Measurements from ENCODE around the gene TCIRG1.

The TCIRG1 gene

DNA sequence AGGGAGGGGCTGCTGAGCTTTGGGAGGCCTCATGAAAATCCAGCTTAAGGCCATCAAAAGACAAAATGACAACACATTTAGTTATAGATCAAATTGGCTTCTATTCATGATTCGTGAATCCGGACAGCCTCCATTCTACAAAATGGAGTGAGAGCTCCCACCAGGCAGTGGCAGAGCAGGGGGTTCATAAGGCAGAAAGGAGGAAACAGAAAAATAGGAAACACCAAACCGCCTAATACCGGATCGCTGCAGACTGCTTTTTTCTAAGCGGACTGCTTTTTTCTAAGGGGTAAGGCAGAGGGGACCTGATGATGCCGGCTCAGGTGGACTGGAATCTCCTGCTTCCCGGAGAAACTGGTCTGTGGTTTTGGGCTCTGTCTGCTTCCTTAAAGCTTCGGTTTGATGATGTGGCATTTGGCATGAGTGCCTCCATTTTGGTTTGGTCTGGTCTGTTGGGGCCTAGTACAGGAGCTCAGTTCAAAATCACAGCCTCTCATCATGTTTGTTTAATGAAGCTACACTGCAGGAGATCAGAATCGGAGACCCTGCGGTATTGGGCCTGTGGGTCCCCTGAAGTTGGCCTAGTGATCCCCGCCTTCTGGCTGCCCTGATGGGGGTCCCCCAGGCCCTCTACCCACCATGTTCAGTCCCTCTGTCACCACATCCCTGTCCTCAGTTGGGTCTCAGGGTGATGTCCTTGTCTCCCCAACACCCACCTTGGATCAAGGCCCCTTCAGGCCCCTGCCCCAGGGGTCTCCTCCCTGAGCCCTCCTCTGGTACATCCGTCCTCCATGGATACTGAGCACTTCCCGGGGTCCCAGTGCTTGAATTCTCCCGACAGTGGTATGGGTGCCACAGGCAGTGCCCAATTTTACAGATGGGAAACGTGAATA lies 27.5 kb upstream of the TCIRG1 start:
- DNase-seq (ENCODE audit: low read depth), result peak; percentile 59
- peak overlapping the region; percentile 80 for H3K4me3 ChIP-seq (ENCODE audit: low read depth, low read length)
- no peak for TF ChIP-seq POLR2A (IDR thresholded peaks at IDR 0.05; ENCODE audit: extremely low read depth, insufficient read length)
- TF ChIP-seq, protein P1, sequence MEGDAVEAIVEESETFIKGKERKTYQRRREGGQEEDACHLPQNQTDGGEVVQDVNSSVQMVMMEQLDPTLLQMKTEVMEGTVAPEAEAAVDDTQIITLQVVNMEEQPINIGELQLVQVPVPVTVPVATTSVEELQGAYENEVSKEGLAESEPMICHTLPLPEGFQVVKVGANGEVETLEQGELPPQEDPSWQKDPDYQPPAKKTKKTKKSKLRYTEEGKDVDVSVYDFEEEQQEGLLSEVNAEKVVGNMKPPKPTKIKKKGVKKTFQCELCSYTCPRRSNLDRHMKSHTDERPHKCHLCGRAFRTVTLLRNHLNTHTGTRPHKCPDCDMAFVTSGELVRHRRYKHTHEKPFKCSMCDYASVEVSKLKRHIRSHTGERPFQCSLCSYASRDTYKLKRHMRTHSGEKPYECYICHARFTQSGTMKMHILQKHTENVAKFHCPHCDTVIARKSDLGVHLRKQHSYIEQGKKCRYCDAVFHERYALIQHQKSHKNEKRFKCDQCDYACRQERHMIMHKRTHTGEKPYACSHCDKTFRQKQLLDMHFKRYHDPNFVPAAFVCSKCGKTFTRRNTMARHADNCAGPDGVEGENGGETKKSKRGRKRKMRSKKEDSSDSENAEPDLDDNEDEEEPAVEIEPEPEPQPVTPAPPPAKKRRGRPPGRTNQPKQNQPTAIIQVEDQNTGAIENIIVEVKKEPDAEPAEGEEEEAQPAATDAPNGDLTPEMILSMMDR (IDR thresholded peaks at IDR 0.05; ENCODE audit: low read depth, low read length), result no peak
- TF ChIP-seq, protein P2, sequence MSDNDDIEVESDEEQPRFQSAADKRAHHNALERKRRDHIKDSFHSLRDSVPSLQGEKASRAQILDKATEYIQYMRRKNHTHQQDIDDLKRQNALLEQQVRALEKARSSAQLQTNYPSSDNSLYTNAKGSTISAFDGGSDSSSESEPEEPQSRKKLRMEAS (IDR thresholded peaks at IDR 0.05; ENCODE audit: low read depth, low read length), result no peak
- no peak for TF ChIP-seq MYC (IDR thresholded peaks at IDR 0.05; ENCODE audit: low read depth, low read length)

DNA sequence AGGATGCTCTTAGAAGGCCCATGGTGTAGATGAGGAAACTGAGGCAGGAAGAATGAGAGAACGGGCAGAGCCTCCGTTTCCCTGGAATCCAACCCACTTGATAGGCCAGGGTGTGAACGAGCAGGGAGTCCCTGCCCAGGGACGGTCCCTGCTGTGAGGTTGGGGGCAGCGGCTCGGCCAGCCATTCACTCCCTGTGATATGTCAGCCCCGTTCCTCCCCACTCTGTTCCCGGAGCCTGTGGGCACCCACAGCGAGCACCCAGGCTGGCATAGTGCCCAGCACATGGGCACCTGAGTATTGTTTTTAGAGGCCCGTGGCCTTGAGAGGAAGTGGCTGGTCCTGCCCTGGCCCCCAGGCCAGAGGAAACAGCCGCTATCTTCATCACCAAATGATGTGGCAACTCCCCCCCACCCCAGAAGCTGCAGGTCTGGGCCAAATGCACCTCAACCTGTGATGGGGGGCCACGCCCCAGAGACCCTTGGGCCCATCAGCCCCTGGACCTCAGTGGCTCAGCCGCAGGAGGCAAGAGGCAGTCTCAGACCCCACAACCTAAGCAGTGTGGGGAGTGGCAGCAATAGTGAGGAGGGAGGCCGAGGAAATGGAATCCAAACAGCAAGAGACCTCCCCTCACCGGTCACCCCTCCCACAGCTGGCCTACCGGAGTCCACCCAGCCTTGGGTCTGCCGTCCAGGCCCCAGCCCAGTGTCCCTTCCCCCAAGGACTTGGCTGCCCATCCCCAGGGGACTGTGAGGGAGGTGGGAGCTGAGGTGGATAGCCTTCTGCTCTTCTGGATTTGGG lies 26.6 kb upstream of the TCIRG1 start:
- no peak overlapping the region for H3K4me3 ChIP-seq (ENCODE audit: low read depth, low read length)
- TF ChIP-seq MYC (IDR thresholded peaks at IDR 0.05; ENCODE audit: low read depth, low read length), result no peak
- TF ChIP-seq, protein P2 (IDR thresholded peaks at IDR 0.05; ENCODE audit: low read depth, low read length), result no peak
- TF ChIP-seq, protein P1 (IDR thresholded peaks at IDR 0.05; ENCODE audit: low read depth, low read length), result no peak
- TF ChIP-seq POLR2A (IDR thresholded peaks at IDR 0.05; ENCODE audit: extremely low read depth, insufficient read length), result no peak
- no peak for DNase-seq (ENCODE audit: low read depth)

DNA sequence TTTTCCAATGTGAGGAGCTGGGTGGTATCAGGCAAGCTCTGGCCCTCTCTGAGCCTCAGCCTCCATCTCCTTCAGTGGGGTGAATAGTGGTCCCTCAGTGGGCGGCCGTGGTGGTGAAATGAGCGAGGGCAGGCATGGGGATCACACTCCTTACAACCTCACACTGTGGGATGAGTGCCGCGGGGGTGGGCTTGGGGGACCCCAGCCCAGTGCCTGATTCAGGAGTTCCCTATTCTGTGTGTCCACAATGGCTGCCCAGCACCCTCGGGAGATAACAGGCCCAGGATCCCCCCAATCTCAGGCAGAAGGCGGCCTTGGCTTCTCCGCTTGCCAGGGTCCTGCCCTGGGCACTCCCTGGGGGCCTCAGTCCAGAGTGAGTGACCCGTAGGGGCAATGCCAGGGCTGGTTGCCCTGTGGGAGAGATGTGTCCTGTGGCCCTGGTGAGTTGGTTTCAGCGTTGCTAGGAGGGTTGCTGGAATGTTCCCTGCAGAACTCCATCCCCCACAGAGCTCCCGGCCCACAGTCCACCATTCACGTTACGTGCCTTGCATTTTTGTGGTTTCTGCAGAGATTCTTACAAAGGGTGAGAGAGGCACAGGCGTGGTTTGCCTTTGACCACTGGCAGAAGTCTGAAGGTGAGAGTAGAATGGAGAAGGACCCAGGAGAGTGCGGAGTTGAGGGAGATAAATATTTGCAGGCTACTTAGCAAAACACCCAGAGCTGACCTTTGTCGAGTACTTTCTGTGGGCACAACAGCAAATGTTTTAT lies 25.8 kb upstream of the TCIRG1 start:
- DNase-seq (ENCODE audit: low read depth), result no peak
- TF ChIP-seq POLR2A (IDR thresholded peaks at IDR 0.05; ENCODE audit: extremely low read depth, insufficient read length) (no peak), MYC (IDR thresholded peaks at IDR 0.05; ENCODE audit: low read depth, low read length) (no peak)
- TF ChIP-seq, protein P2 (IDR thresholded peaks at IDR 0.05; ENCODE audit: low read depth, low read length), result no peak
- TF ChIP-seq, protein P1 (IDR thresholded peaks at IDR 0.05; ENCODE audit: low read depth, low read length), result no peak
- H3K4me3 ChIP-seq (ENCODE audit: low read depth, low read length), result no peak overlapping the region

DNA sequence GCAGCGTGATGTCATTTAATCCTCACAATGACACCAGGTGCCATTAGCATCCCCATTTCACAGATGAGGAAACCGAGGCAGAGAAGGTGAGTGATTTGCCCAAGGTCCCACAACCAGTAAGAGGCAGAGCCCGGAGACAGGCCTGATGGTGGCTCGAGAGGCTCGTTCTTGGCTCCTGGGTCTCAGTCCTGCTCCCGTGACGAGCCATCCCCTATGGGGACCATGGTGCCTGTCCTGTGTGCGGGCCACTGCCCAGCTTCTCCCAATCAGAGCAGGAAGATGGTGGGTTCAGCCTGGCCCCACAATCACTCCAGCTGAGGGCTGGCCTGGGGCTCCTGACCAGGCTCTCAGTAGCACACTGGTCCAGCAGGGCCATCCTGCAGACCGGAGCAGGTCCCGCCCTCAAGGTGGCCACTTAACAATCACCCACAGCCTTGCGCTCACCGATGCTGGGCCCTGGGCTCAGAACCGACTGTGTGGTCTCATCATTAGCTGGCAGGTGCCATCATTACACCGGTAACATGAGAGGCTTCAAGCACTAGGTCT lies 25.1 kb upstream of the TCIRG1 start:
- no peak for DNase-seq (ENCODE audit: low read depth)
- TF ChIP-seq, protein P2 (IDR thresholded peaks at IDR 0.05; ENCODE audit: low read depth, low read length), result no peak
- TF ChIP-seq, protein P1 (IDR thresholded peaks at IDR 0.05; ENCODE audit: low read depth, low read length), result no peak
- TF ChIP-seq MYC (IDR thresholded peaks at IDR 0.05; ENCODE audit: low read depth, low read length), result no peak
- TF ChIP-seq POLR2A (IDR thresholded peaks at IDR 0.05; ENCODE audit: extremely low read depth, insufficient read length), result no peak
- H3K4me3 ChIP-seq (ENCODE audit: low read depth, low read length), result no peak overlapping the region
